Measurements from ENCODE around the gene HEXIM2. TPM values are rescaled to one million over a fixed set of nuclear protein-coding genes. Genes with fewer than 3 reads are reported as not detected.
A peak's percentile ranks its signal among the peaks of the same experiment; 100 is the strongest.

Gene HEXIM2
- total and polyA plus RNA-seq, 2 of the 13 experiments (the other 11 are each of a cell fraction or from before 2014, with no cell fraction given), result 27.1 to 32.4 TPM

- H2AFZ ChIP-seq (ENCODE audit: low read length), result no peak overlapping the region
- 94% methylated on average over 10 of the region's 10 CpGs for WGBS (ENCODE audit: low lambda C conversion rate)
- H3K9ac ChIP-seq (ENCODE audit: insufficient read depth, low read depth, low read length), result 0 out of 2 replicates have a peak overlapping the region, but pooled peaks have one; percentile 94
- H3K79me2 ChIP-seq (ENCODE audit: insufficient read depth, low read length), result peaks cover 27% of the 10 kb centered on the region
- FAIRE-seq (no peak), DNase-seq (ENCODE audit: low spot score) (no peak), ATAC-seq (no peak)
- ChIA-PET CTCF (ENCODE audit: low intra/inter-chr PET ratio, low total read pairs) (interaction anchor here (7.0 to 8.5 kb wide), 2 partner anchors 11 to 51 kb away, joined by 60 to 130 read pairs; partner anchors contain the start of gene ACBD4), POLR2A (interaction anchor here (0.8 to 19.8 kb wide), 3 partner anchors 11 to 51 kb away, joined by 3 to 2487 read pairs (median 8); partner anchors contain the start of genes ACBD4 and HEXIM2)
- intact Hi-C loops (cut with micrococcal nuclease; ENCODE audit: unreplicated experiment), result no loop called here
- peaks cover 17% of the 10 kb centered on the region for H3K4me1 ChIP-seq (ENCODE audit: insufficient read depth, low read length)
- no peaks in the 10 kb centered on the region for H3K9me3 ChIP-seq (ENCODE audit: low read length)
- peak overlapping the region; percentile 96 for H3K4me2 ChIP-seq (ENCODE audit: low read depth, low read length)
- peaks cover 28% of the 10 kb centered on the region for H4K20me1 ChIP-seq (ENCODE audit: insufficient read depth, low read length)
- in situ Hi-C loops (cut with HindIII; ENCODE audit: extremely low pct_ligation_motif_present, low pct_unique_long_range_greater_than_20kb), result loop anchor here (5.0 kb wide), 2 partner anchors 51 to 101 kb away; no protein-coding TSS in a partner anchor
- BruUV-seq (replicated peaks), result no TSS peak
- no peak overlapping the region for H3K27ac ChIP-seq (ENCODE audit: extremely low read length, insufficient read depth, low read length)
- H3K27me3 ChIP-seq (ENCODE audit: control insufficient read depth in 1 of 2, insufficient read depth in 2 of 2, low read length in 2 of 2), result no peaks in the 10 kb centered on the region; a peak in 2 of 5 replicates
- no peak overlapping the region for H3K4me3 ChIP-seq (replicated peaks in 1 of 3; ENCODE audit: insufficient read depth in 1 of 3, low read depth in 2 of 3, low read length in 3 of 3)
- no peaks in the 10 kb centered on the region; a peak in 1 of 5 replicates for H3K36me3 ChIP-seq (replicated peaks in 1 of 2; ENCODE audit: control insufficient read depth in 1 of 2, insufficient read depth in 2 of 2, low read length in 2 of 2)
- TF ChIP-seq NFE2 (CRISPR knock-in tag; IDR thresholded peaks at IDR 0.05) (no peak), ZC3H13 (CRISPR knock-in tag; IDR thresholded peaks at IDR 0.05) (peak; percentile 13; the same call in 1 of the 2 replicates), ZNF44 (CRISPR knock-in tag; IDR thresholded peaks at IDR 0.05) (no peak), GATA4 (IDR thresholded peaks at IDR 0.05; ENCODE audit: borderline replicate concordance, low read depth) (no peak), POLR2A (IDR thresholded peaks at IDR 0.05; ENCODE audit: insufficient read depth in 1 of 2, low read depth in 2 of 2, low read length in 2 of 2) (peak; percentile 26 to 38; a peak in 1 of 4 replicates), PAF1 (CRISPR knock-in tag; IDR thresholded peaks at IDR 0.05) (0 out of 2 replicates have a peak, but pooled peaks have one; percentile 48), U2AF2 (IDR thresholded peaks at IDR 0.05; ENCODE audit: low read depth, low read length) (no peak), DMTF1 (CRISPR knock-in tag; IDR thresholded peaks at IDR 0.05) (no peak)
Measured at GRCh38 chr17:45146166-45146565, 15.5 kb upstream of the HEXIM2 start.
